HG03135 (cell line): Measurements from ENCODE around the gene APLF.
"Not testable (repeated sequence)": the region's sequence is repeated elsewhere in the genome, so short reads cannot be mapped to it uniquely, and the experiment has no call there.

Experiments
- ATAC-seq: cut with Tn5 transposase; IDR thresholded peaks from one replicate; pipeline ENCODE4 v1.9.1; 2021; ENCODE audit warnings: mild to moderate bottlenecking, moderate library complexity; ENCODE audit not compliant: unreplicated experiment

APLF gene

DNA sequence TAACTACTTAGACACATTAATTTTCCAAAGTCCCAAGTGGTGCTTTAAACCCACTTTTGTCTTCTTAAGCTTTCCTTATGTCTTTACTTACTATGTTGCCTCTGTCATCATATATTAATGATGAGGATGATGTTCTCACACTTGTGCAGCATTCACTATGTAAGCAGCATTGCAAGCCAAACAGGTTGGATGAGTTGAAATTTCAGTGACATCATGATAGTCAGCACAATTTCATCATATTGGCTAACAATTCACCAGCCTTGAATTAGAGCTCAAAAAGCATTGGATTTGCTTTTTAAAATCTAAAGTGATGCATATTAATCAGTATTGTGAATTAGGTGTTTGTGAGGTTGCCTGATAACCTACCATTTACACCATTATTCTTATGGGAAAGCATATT, 7.7 kb downstream of the APLF start:
- no peak for ATAC-seq

DNA sequence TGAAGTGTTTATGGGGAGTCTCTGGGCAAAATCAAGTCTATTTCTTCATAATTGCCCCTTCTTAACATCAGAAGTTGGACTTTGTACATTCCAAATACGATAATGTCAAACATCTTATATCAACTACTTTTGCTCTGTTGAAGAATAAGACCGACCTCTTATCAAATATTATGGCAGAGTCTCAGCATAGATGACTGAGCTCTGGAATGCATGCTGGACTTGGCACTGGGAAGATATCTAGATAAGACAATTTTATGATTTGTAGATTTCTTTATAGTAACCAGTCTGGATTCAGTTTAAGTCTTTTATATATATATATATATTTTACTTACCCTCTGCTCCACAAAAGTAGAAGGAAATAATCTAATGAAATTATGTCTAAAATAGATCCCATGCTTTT, 8.2 kb downstream of the APLF start:
- ATAC-seq: no peak

DNA sequence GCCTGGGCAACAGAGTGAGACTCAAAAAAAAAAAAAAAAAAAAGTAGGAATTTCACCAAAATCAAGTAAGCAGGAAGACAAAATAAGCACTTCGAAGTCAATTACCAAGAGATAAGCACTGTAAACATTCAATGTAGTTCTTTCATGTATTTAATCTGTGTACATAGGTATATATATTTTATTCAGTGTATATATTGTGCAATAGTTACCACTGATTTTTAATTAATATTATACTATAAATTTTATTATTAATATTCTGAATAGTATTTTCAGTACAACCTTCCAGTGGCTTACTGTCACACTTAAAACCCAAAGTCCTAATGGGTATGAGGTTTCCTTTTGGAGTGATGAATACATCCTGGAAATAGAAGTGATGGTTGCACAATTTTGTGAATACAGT, 9.1 kb downstream of the APLF start:
- no peak for ATAC-seq

DNA sequence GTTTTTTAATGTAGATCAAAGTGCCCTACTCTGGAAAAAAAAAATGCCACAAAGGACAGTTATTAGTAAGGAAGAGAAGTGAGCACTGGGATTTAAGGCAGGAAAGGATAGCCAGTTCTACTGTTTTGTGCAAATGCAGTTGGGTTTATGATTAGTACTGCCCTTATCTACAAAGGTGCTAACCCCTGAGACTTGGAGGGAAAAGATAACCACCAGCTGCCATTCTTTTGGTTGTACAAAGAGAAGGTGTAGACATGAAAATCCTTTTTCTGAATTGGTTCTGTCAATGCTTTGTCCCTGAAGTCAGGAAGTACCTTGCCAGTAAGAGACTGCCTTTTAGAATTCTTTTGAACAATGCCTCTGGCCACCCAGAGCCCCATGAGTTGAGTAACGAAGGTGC, 11.3 kb downstream of the APLF start:
- no peak for ATAC-seq

DNA sequence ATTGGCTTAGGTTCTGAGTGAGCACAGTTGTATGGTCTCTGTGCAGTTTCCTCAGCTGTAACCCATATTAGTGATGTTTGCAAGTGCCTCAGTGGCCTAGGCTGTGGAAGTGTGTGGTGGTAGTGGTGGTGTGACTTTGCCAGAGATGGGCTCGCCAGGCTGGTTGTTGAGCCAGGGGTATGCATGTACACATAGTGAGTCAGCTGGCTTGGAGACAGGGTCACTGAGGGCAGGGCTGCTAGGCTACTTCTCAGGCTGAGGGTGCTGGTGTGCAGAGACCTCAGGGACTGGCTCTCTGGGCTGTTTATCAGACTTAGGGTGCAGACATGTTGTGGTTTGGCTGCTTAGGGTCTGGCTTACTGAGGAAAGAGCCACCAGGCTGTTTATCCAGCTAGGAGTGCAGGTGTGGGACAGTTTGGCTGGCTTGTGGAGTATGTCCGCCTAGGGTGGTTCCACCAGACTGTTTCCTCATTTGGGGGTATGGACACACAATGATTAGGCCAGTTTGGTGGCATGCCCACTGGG, 15.0 kb downstream of the APLF start:
- ATAC-seq: no peak

DNA sequence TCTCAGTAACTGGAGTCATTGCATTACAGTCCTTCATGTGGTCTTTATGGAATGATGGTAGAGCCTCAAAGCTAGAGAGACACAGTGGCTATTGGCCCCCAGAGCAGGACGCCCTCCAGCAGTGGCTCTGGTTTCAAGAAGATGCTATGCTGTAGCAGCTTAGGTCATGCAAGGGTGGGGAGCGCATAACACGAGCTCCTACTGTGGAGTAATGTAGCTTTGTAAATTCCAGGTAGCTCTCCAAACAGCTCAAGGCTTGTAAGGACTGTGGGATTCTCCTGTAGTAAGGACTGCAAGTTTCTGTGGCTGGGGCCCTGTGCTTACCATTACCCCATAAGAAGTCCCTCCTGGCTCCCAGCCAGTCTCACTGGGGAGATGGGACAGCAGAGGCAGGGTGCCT, 15.6 kb downstream of the APLF start:
- ATAC-seq: no peak

DNA sequence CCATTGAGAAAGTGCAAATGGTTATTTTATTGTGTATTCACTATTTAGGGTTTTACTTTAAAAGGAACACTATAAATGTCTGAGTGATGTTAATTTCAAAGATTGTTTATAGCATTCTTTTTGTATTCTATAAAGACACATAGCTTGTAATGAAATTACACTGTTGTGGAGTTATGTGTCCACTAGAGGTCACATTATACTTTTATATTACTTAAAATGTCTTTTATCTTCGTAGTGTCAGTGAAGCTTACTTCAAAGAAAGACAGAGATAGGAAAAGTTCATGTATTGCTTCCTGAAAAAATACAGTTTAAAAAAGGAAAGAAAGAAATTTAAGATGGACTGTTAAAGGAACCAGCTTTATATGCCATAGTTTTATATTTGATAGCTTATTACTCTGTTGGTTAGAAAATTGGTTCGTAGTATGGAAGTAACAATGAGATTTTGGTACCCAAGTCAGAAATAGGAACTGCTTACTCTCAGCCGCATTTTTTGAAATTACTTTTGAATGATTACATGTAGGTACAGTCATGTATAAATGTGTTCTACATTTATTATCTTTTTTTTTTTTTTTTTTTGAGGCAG, 20.5 kb downstream of the APLF start:
- no peak for ATAC-seq

DNA sequence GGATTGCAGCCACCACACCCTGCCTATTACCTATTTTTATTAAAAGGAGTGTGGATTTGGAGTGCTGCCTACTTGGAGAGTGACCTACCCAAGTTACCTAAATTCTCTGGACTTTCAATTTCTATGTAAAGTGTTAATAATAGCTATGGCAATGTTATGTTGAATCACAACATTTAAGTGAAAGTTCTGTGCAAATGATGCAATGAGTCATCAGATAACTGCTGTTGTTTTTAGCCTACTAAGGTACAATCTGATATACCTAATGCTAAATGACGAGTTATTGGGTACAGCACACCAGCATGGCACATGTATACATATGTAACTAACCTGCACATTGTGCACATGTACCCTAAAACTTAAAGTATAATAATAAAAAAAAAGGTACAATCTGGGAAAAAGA, 21.2 kb downstream of the APLF start:
- not testable (repeated sequence) for ATAC-seq

DNA sequence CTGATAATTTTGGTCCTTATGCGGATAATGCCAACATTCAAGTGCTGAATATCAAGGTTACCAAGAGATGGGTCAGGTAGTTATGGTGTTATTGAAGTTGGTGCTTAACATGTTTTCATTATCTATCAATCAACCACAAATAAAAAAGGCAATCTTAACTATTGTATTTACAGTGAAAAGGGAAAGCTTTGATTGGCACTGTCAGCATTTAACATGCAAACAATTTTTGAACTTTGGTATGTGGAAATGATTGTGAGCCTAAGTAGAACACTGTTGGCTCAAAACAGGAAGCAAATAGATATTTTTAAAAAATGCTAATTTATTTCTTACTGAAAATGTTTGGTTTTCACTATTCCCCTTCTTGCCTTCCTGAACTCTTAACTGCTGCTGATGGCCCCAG, 21.9 kb downstream of the APLF start:
- ATAC-seq: no peak

DNA sequence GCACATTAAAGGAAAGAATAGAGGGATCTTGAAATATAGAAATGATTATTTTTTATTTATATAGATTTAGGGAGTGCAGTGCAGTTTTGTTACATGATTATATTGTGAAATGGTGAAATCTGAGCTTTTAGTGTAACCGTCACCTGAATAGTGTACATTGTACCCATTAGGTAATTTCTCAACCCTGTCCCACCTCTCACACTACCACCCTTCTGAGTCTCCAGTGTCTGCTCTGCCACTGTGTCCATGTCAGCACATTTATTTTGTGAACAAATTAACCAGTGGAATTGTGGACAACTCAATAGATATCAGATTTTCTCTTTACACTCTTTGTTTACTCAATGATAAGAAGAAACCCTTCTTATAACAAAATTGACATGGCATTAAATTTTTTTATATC, 24.2 kb downstream of the APLF start:
- no peak for ATAC-seq

DNA sequence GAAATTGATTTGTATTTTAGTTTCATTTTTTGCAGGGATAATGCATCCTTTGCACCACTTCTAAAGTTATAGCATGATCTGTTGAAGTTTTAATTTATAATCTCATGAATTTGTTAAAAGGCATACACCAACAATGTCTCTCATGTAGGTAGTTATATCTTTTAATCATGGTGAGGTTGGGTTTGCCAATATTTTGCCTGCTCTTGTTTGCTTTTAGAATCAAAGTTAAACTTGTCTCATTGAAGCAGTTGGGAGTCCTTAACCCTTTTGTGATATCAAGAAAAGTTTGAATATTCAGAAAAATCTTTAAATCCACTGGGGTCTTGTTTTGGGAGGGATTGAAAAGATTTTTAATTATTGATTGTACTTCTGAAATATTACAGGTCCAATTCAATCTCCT, 31.7 kb downstream of the APLF start:
- no peak for ATAC-seq

DNA sequence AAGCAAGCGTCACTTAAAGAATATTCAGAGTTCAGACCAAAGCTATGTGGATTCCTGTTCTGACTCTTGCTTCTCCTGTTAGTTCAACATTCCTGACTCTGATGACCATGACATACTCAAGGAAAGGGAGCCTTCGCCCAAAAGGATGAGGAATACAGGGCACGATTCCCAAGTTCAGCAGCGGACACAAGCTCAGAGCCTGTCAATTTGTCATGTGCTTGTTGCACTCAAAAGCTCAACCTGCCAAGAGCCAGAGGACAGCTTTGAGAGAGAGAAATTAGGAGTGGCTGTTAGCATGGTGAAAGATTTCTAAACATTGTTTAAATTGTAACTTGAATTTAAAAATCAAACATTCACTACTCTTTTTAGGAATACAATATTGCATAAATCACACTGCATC, 33.3 kb downstream of the APLF start:
- ATAC-seq: no peak

DNA sequence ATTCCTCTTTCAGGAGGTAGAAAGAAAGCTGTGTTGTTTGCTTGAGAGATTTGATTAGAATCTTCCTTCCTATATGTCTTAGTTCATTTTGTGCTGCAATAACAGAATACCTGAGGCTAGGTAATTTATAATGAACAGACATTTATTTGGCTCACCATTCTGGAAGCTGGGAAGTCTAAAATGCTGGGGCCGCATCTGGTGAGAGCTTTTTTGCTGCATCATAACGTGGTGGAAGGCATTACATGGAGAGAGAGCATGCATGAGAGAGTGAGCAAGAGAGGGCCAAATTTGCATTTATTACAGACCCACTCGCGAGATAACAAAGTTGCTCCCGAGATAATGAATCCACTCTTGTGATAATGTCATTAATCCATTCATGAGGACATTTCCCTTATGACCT, 34.4 kb downstream of the APLF start:
- ATAC-seq: no peak

DNA sequence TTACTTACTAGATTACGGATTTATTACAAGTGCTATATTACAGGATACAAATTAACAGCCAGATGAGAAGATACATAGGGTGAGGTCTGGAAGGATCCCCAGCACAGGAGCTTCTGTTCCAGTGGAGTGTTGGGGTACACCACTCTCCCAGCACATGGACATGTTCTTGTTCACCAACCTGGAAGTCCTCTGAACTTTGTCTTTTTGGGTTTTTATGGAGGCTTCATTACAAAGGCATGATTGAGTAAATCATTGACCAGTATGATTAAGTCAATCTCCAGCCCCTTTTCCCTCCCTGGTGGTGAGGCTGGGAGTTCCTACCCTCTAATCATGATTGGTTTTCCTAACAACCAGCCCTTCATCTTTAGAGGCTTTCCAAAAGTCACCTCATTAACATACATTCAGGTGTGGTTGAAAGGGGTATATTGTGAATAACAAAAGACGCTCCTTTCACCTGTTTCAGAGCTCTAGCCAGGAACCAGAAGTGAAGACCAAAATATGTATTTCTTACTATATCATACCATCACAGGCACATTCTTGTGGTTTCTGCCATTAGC, 38.3 kb downstream of the APLF start:
- ATAC-seq: no peak

DNA sequence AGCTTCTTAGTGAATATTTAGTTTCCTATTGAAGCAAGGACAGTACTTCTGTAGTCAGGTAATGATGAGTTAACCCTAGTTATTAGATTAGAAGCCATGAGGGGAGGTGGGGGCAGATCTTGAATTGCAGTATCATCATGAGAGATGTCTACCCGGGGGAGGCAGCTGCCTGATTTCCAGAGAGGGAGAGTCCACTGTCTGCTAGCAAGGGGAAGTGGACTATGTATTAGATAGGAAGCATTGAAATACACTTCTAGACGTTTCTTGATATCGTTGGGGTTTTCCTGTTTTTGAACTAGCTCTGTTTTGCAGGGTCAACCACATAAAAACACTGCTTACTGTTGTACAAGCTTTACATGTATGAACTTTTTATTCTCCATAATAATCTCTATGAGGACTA, 38.8 kb downstream of the APLF start:
- no peak for ATAC-seq

DNA sequence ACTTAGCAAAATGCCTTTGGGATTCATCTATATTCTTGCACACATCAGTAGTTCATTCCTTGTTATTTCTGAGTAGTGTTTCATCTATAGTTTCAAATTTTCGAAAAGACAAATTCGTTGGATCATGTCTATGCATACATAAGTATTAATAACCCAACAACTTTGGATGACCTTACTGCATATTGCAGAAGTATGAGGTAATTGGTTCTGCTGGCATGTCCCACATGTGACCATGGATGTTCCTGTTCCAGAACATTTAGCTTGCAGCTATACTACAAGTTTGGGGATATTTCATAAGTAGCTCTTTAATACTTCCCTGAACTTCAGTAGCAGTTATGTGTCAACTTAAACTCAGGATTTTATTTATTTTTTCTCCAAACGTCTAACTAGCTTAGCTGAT, 44.9 kb downstream of the APLF start:
- no peak for ATAC-seq

DNA sequence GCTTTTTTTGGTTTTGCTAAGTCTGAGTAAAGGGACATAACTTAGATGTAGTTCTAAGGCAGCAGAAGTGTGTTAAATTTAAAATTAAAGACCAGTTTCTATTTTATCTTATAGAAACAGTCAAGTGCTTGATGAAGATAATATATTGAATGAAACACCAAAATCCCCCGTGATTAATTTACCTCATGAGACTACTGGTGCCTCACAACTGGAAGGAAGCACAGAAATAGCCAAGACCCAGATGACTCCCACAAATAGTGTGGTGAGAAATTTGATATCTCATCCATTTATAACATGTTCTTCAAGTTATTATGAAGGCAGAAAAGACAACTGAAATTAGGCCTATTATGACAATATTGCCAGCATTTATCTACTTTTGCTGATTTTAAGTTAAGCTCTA, 45.6 kb downstream of the APLF start:
- no peak for ATAC-seq

DNA sequence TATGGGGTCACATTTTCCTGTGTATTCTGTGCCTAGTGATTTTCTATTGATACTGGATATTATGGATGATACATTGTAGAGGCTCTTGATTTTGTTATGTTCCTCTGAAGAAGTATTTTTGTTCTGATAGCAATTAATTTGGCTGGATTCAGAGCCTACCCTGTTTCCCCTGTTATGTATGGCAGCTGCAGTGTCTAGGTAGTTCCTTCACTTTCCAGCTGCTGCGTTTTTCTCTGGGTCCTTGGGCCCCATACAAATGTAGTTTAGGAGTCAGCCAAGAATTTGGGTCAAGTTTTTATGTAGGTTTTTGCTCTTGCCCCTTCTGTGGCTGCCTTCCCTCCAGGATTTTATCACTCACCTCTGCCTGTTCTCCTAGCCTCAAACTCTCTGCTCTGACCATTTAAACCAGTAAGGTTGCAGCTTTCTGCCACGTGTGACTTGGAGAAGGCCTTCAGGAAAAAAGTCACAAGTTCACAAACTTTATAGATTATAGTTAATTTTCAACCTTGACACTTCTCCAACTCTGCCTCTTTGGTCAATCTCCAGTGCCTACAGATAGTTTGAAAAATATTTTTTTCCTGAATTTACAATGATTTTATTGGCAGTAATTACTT, 47.0 kb downstream of the APLF start:
- no peak for ATAC-seq

DNA sequence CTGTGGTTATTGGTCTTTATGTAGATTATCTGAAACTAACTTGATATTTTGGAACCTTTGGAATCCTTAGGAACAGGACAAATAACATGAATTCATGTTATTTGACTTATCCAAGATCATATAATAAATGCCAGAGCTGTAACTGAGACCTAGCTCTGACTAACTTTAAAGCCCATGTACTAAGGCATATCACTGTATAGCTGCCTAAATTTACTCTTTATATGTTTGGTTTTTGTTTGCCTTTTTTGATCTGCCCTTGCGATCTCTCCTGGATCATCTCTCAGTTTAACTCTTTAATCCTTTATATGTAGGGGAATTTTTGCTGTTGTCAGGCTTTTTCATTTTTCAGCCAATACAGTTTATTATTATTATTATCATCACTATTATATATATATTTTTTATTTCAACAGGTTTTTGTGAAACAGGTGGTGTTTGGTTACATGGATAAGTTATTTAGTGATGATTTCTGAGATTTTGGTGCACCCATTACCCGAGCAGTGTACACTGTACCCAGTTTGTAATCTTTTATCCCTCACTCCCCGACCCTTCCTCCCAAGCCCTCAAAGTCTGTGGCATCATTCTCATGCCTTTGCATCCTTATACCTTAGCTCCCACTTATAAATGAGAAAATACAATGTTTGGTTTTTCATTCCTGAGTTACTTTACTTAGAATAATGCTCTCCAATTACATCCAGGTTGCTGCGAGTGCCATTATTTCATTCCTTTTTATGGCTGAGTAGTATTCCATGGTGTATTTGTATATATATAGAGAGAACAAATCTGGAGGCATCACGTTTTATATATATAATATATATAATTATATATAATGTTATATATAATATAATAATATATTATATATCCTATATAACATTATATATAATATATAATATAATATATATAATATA, 48.9 kb downstream of the APLF start:
- ATAC-seq: no peak

DNA sequence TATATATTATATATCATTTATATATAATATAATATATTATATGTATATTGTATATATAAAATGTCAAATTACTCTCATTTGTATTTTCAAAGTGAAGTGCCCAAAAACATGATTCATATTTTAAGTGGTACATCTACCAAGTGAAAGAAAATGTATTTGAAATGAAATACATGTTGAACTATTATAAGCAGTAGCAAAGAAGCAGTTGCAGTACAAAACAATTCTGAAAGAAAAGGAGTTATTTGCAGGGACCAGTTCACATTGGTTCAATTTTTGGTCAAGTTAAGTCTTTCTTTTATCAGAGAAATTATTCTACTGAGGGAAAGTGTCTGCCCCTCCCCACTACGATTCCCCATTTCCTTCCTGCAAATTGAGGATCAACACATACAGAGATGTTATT, 51.9 kb downstream of the APLF start:
- ATAC-seq: no peak

DNA sequence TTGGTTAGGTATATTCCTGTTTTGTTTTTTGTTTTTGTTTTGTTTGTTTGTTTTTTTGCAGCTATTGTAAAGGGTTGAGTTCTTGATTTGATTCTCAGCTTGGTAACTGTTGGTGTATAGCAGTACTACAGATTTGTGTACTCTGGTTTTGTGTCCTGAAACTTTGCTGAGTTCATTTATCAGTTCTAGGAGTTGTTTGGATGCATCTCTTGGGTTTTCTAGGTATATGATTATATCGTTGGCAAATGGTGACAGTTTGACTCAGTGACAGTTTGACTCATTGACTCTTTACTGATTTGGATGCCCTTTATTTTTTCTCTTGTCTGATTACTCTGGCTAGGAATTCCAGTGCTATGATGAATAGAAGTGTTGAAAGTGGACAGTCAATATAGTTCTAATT, 53.7 kb downstream of the APLF start:
- no peak for ATAC-seq

DNA sequence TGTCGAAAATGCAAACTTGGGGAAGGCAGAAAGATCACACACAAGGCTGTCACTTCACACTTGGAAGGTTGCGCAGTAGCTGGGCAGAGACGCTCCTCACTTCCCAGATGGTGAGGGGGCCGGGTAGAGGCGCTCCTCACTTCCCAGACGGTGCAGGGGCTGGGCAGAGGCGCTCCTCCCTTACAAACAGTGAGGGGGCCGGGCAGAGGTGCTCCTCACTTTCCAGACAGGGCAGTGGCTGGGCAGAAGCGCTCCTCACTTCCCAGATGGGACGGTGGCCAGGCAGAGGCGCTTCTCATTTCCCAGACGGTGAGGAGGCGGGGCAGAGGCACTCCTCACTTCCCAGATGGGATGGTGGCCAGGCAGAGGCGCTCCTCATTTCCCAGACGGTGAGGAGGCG, 59.6 kb downstream of the APLF start:
- ATAC-seq: not testable (repeated sequence)
